Progenitor cell of endocrine pancreas (in vitro differentiated cells): ENCODE results near the gene SPSB1. TPM values are rescaled to one million over a fixed set of nuclear protein-coding genes. Genes with fewer than 3 reads are reported as not detected.

Source experiments
- DNase-seq: peaks from one replicate; pipeline ENCODE4 v3.0.0; 2021; ENCODE audit warnings: low spot score; ENCODE audit not compliant: unreplicated experiment
- H3K27ac Mint-ChIP-seq: 2 replicates; pipeline ENCODE4 v1.8.0; 2021; ENCODE audit warnings: mild to moderate bottlenecking, moderate library complexity, mixed read lengths
- H3K27me3 Mint-ChIP-seq: 2 replicates; pipeline ENCODE4 v1.8.0; 2021; ENCODE audit warnings: mixed read lengths
- H3K36me3 Mint-ChIP-seq: 2 replicates; pipeline ENCODE4 v1.8.0; 2022; ENCODE audit warnings: mixed read lengths; ENCODE audit not compliant: insufficient read depth
- H3K4me1 Mint-ChIP-seq: 2 replicates; pipeline ENCODE4 v1.8.0; 2021; ENCODE audit warnings: low read depth, mixed read lengths
- H3K4me3 Mint-ChIP-seq: 2 replicates; pipeline ENCODE4 v1.8.0; 2021; ENCODE audit warnings: low read depth, mild to moderate bottlenecking, moderate library complexity, mixed read lengths
- H3K9me3 Mint-ChIP-seq: 2 replicates; pipeline ENCODE4 v1.8.0; 2021; ENCODE audit warnings: low read depth, mixed read lengths
- CTCF ChIP-seq: fragments of 200-600 bp; sonication (generic); IDR thresholded peaks from one replicate; pipeline ENCODE4 v1.5.0; 2021; ENCODE audit warnings: antibody characterized with exemption, mild to moderate bottlenecking; ENCODE audit not compliant: unreplicated experiment
- total RNA-seq: library from RNA; stranded (reverse); gene quantifications from 2 replicates; pipeline ENCODE4 v1.2.1, GENCODE V29; 2021

SPSB1 gene
- total RNA-seq, 1 donor from 2014 or later, result 6.6 TPM

DNA sequence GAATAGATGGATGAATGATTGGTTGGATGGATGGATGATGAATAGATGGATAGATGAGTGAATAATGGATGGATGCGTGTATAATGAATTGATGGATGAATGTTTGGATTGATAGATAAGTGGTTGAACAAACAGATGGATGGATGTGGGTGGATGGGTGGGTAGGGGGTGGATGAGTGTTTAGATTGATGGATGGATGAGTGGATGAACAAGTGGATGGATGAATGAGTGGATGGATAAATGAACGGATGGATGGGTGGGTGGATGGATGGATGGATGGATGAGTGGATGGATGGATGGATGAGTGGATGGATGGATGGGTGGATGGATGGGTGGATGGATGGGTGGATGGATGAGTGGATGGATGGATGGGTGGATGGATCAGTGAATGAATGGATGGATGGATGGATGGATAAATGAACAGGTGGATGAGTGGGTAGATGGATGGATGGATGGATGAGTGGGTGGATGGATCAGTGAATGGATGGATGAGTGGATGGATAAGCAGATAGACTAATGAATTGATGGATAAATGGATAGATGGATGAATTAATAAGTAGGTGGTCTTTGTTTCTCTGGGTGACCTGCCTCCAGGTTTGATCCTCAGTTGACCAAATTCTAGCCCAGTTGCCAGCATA is 64.3 kb downstream of the SPSB1 start:
- Mint-ChIP-seq H3K36me3 (peaks cover 9% of the 10 kb centered on the region), H3K27me3 (no peaks in the 10 kb centered on the region), H3K4me1 (peaks cover 9% of the 10 kb centered on the region), H3K27ac (no peak overlapping the region), H3K9me3 (no peaks in the 10 kb centered on the region), H3K4me3 (no peak overlapping the region)
- DNase-seq, result no peak
- TF ChIP-seq CTCF, result no peak

DNA sequence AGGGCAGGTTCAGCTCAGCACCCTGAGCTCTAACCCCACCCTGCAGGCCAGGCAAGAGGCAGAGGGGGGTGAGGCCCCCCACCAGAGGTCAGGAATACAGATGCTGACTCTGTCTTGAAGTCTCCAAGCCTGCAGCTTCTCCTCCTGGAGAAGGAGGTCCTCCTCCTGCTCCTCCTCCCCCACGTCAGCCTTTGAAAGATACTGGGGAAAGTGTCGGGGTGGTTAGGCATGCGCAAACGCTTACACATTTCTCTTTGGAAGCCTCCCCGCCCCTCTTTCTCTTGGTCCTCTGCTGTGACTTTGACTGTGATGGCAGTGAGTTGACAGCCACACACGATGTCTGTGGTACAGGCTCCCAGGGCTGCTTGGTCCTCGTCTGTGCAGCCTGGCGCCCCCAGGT is 65.3 kb downstream of the SPSB1 start:
- Mint-ChIP-seq H3K27ac (peak overlapping the region; percentile 49), H3K4me1 (peaks cover 8% of the 10 kb centered on the region), H3K9me3 (no peaks in the 10 kb centered on the region), H3K36me3 (peaks cover 9% of the 10 kb centered on the region), H3K27me3 (no peaks in the 10 kb centered on the region), H3K4me3 (no peak overlapping the region)
- TF ChIP-seq CTCF, result no peak
- no peak for DNase-seq

DNA sequence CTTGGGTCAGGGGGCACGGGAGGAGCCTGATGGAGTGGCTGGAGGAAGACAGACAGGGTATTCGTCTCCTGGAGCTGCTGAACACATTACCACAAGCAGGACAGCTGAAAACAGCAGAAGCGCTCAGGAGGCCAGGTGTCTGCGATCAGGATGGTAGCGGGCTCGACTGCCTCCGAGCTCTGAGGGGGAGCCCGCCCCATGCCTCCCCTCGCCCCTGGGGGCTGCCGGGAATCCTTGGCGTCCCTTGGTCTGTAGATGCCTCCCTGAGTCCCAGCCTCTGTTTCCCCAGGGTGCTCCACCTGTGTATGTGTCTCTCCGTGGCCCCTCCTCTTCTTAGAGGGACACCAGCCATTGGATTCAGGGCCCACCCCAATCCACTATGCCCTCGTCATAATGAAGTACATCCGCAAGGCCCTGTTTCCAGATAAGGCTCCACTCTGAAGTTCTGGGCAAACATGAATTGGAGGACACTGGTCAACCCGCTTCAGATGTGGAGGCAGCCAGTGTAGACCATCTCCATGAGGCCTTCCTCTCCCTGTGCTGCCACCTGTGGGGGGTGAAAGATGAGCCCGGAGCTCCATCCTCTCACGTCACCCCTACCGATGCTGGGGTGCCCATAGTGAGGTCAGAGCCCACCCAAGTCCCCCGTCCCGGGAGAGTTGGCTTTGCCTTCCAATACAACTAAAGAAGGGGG is 67.8 kb downstream of the SPSB1 start:
- Mint-ChIP-seq H3K36me3 (peaks cover 9% of the 10 kb centered on the region), H3K4me1 (peaks cover 2% of the 10 kb centered on the region), H3K27ac (no peak overlapping the region), H3K4me3 (no peak overlapping the region), H3K9me3 (no peaks in the 10 kb centered on the region), H3K27me3 (no peaks in the 10 kb centered on the region)
- no peak for TF ChIP-seq CTCF
- DNase-seq, result no peak

GRCh38 chr1:9361630-9362260 is 69.1 kb downstream of the SPSB1 start:
- no peak overlapping the region for H3K27ac Mint-ChIP-seq
- H3K36me3 Mint-ChIP-seq, result peaks cover 4% of the 10 kb centered on the region
- H3K9me3 Mint-ChIP-seq, result no peaks in the 10 kb centered on the region
- no peaks in the 10 kb centered on the region for H3K4me1 Mint-ChIP-seq
- no peak for DNase-seq
- no peak overlapping the region for H3K4me3 Mint-ChIP-seq
- no peaks in the 10 kb centered on the region for H3K27me3 Mint-ChIP-seq
- TF ChIP-seq CTCF, result no peak

- TF ChIP-seq CTCF, result no peak
- no peak overlapping the region for H3K4me3 Mint-ChIP-seq
- H3K4me1 Mint-ChIP-seq, result no peaks in the 10 kb centered on the region
- peaks cover 4% of the 10 kb centered on the region for H3K36me3 Mint-ChIP-seq
- no peak for DNase-seq
- H3K27me3 Mint-ChIP-seq, result no peaks in the 10 kb centered on the region
- H3K9me3 Mint-ChIP-seq, result no peaks in the 10 kb centered on the region
- H3K27ac Mint-ChIP-seq, result no peak overlapping the region
Observed at GRCh38 chr1:9362488-9362887, 69.8 kb downstream of the SPSB1 start.
